T-helper 22 cell (primary cell): ENCODE data around the gene SRRM2.

ENCODE experiments used
- DNase-seq: peaks from one replicate; pipeline ENCODE4 v3.0.0-alpha.2; 2020; ENCODE audit warnings: low read depth

The SRRM2 gene

DNA sequence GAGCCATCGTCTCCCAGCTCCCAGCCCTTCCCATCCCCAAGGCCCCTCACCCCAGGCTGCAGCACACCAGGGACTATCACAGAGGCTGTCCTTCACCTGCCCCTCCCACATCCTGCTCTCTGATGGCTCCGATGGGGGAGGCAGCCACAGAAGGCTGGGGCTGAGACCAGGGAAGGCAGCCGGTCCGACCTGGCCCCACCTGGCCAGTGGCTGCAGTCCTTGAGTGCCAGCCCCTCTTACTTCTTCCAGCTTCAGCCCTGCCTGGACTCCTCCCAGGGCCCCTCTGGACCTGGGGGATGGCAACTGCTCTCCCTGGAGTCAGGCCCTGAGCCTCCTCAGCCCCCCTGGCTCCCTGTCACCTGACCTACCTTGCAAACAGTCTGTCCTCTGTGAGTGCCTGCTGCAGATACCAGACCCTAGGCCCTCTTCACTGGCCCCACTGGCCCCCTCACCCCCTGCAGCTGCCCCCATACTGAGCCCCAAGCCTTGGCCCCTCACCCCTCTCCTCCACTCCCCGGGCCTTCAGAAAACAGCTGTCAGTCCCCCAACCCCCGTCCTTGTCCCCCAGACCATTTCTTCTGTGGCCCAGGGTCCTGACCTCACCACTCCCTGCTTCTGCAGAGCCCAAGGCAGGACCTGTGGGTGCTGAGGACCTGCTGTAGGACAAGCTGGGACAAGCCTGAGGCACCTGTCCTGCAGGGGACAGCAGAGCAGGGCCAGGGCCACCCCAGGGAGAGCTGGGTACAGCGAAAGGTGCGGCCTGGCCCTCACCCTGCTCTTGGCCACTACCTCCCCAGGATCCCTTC lies 12.6 kb upstream of the SRRM2 start:
- DNase-seq: no peak

- DNase-seq: no peak
Observed at GRCh38 chr16:2740476-2740875, 12.0 kb upstream of the SRRM2 start.

DNA sequence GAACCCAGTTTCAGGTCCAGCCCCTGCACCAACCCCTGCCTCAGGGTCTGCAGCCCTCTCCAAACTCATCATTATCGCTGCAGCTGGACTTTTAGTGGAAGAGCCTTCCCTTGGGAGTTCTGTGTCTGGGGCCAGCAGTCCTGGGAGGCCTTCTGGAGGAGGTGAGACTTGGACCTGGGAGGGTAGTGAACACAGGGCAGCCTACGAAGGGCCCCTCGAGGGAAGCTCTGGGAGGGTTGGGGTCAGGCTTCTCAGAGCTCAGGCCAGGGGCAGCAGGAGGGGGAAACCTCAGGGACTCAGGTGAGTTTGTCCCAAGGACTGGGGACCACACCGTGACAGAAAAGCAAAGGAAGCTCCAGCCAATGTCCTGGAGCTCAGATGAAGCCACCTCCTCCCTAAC lies 11.3 kb upstream of the SRRM2 start:
- DNase-seq: no peak

DNA sequence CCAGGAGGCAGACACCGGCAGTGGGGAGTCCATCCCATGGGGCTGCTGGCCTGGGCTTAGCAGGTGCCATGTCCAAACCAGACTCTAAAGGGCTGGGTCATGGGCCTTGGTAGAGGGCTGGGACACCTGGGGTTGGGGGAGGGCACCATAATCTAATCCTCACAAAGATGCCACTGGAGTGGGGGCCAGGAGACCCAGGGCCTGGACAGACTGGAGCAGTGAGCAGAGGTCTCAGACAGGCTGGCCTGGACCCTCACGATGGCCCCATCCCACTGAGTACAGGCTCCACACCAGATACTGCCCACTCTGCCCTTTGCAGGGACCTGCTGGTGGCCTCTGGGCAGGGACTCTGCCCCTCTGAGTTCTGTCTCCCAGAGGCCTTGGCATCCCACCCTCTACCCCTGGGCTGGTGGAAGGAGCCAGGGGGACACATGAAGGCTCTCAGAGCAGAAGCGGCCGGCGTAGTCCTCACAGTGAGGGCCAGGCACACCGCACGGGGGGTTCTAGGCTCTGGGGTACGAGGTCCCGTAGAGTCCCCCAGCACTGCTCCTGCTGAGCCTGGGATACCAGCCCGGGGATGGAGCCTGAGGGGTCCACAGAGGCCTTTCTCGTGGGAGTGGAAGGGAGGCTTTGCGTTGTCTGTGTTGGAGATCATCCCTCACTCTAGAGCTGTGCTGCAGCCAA lies 10.0 kb upstream of the SRRM2 start:
- DNase-seq: no peak

DNA sequence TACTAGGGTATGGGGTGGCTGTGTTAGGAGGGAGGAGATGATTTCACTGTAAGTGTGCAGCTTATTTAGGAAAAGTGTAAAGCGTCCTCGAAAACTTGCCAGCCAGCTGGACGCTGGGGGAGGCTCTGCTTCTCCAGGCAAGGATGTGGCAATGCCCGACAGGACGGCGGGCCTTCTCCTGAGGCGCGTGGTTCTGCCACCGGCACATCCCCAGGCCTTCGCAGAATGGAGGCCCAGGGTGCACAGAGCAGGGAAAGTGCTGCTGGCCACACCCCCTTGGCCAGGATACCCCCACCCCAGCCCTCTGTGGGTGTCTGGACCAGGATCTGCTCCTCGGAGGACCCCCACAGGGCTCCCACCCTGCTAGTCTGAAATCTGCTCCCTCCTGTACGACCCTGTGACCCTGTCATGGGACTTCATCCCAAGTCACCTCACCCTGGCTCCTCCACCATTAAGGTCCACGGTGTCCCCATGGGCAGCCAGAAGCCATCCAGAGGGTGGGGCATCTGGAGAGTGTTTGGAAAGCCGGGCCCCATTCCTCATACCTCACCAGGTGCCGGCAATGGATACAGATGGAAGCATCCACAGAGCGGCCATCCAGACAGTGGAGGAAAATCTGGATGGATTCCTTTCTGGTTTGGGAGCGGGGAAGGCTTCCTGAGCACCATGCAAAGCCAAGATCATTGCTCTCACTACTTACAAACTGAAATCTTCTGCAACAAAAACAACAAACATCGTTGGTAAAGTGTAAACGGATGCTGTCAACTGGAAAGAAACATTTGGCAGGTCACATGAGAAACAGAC lies 9.2 kb upstream of the SRRM2 start:
- no peak for DNase-seq

GRCh38 chr16:2744711-2745110 lies 7.7 kb upstream of the SRRM2 start:
- DNase-seq: no peak

DNA sequence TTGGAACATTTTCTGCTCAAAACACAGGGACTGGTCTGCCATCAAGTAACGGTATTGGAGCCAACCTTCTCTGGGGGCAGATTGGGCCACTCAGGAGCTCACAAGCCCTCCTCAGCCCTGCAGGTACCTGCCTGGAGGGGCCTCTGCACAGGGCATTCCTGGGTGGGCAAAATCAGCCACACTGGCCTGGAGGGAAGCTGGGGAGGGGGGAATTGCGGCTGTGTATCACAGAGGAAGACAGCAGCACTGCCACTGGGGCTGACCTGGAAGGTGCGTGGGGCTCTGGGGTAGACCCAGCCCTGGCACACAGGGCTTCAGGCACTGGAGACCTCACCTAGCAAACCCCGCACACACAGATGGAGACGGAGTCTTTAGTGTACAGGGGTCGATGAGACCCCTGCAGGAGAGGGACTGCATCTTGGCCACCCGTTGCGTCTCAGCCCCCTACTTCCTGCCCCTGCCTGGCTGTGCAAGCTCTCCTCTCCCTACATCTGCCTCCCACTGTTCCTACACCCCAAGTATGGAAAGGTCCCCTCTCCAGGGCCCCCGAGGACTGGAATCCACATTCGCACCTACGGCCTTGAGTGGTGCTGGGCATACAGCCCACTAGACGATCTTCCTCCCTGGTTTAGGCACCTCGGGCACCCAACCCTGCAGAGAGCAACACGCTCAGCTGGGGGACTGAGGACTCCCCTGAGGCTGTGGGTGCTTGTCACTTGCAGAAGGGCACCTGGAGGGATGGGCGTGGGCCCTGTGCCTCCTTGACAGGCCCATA lies 7.1 kb upstream of the SRRM2 start:
- DNase-seq: no peak

DNA sequence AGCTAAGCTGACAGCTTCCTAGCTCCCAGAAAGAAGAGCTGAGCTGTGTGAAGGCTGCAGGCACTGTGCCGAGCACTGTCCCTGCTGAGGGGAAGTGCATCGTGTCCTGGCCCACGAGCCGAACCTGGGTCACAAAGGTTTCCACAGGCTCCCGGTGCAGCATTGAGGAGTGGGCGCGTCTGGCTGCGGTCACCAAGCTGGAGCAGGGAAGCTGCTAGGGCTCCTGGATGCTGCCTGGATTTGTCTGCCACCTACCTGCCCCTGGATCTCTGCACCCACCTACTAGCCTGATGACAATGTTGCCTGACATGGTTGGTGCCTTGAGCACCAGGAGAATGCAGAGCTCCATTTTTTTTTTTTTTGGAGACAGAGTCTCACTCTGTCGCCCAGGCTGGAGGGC lies 6.5 kb upstream of the SRRM2 start:
- no peak for DNase-seq

GRCh38 chr16:2748757-2749455 lies 3.5 kb upstream of the SRRM2 start:
- no peak for DNase-seq

DNA sequence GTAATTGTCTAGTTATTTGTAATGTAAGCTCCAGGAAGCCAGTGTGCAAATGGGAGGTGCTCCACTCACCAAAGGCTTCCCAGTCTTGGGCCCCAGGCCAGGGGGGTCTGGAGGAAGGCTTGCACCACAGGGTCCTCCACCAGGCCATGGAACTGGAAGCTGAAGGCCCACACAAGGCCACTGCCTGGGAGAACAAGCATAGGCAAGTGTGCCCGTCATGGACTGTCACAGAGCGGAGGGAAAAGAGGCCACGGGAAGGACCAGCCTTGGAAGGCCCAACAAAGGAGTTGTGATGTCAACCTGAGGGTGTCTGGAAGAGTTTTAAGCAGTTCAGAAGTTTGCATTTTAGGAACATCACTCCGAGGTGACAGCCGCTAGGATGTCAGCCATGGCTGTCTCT lies 3.0 kb upstream of the SRRM2 start:
- DNase-seq: no peak

GRCh38 chr16:2749936-2750335 lies 2.5 kb upstream of the SRRM2 start:
- DNase-seq: no peak

DNA sequence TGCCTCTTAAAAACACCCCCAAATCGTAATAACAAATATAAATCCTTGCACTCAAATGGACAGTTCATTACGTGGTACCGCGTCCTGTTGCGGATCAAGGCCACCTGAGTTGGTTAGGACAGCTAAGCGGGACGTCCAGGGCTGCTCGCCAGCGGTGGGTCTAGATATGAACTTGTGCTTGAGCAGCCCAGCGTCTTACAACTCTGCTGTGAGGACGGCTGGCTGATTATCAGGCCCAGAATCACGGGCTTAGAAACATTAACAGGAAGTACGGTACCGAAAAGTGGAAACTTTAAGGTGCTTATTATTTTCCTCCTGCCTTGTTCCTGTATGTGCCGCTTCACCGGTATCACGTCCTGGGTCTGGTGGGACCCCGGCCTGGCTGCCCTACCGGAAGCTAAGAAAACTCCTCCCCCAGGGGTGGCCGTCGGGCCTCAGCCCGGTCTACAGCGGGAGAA lies 832 bp upstream of the SRRM2 start:
- no peak for DNase-seq

DNA sequence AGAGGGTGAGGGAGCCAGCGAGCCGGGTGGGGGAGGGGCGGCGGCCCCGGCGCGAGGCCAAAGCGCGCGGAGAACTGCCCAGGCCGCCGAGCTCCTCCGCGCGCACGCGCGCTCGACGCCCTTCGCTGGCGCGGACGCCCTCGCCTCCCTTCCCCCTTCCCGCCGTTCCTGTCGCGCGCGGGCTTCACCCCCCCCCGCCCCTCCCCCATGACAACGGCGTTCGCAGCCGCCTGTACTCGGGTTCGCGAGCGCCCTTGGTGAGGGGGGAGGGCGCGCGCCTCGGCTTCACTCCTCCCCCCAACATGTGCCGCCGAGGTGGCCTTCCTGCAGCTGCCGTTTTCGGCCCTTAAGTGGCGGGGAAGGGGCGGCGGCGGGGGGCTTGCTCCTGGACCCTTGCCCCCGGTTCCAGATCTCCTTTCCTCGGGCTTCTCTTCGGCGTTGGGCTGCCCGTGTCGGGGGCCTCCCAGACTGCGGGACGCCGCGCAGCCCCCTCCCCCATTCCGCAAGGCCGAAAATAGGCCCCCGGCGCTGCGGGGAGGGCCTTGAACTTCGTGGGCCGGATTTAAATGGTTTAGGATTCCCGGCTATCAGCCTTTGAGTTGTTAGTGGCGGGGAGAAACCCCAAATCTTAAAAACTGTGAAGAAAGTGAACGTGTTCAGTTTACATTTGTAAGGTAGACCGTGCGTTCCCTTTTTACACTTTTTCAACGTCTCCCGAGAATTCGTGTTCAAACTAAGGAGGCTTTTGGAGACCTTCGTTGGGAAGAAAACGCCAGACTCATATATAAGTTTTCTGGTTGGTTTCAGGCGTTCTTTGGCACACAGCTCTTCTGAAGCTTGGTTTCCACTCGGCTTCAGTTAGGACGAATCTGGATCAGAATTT lies 653 bp downstream of the SRRM2 start:
- peak; percentile 43 for DNase-seq

- DNase-seq: no peak
Observed at GRCh38 chr16:2753733-2754020, 1.2 kb downstream of the SRRM2 start.

- no peak for DNase-seq
Observed at GRCh38 chr16:2755158-2755557, 2.7 kb downstream of the SRRM2 start.

GRCh38 chr16:2756288-2757015 lies 4.0 kb downstream of the SRRM2 start:
- DNase-seq: no peak

DNA sequence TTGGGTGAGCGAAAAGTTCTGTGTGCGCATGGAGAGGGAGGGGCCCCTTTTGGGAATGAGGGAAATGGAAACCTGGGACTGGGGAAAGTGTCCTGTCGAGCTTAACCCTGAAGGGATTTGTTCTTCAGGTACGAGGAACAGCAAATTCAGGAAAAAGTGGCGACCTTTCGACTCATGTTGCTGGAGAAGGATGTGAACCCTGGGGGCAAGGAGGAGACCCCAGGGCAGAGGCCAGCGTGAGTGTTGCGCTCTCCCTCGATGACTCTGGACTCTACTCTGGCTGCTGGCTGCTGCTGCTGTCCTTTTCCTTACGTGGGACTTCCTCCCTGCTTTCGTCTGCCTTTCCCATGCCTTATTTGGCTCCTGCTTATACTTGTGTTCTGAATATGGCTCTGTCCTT lies 4.9 kb downstream of the SRRM2 start:
- no peak for DNase-seq

DNA sequence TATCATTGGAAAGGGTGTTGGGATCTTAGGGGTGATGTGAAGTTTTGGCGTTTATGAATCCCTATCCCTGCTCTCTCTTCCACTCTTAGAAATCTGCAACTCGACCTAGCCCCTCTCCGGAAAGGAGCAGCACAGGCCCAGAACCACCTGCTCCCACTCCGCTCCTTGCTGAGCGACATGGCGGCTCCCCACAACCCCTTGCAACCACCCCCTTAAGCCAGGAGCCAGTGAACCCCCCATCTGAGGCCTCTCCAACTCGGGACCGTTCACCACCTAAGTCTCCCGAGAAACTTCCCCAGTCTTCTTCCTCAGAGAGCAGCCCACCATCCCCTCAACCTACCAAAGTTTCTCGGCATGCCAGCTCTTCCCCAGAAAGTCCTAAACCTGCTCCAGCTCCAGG lies 9.0 kb downstream of the SRRM2 start:
- DNase-seq: no peak

DNA sequence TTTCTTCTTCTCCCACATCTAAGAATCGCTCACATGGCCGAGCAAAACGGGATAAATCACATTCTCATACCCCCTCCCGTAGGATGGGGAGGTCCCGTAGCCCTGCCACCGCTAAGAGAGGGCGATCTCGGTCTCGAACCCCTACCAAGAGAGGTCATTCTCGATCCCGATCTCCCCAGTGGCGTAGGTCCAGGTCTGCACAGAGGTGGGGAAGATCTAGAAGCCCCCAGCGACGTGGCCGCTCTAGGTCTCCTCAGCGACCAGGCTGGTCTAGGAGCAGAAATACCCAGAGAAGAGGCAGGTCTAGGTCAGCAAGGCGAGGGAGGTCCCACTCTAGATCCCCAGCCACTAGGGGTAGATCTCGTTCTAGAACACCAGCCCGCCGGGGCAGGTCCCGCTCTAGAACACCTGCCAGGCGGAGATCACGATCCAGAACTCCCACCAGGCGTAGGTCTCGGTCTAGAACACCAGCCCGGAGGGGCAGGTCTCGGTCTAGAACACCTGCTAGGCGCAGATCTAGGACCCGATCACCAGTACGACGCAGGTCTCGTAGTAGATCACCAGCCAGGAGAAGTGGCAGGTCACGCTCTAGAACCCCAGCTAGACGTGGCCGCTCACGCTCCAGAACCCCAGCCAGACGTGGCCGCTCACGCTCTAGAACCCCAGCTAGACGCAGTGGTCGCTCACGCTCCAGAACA lies 9.6 kb downstream of the SRRM2 start:
- DNase-seq: no peak
